GM19324 (cell line): ENCODE measurements around the gene TMEM134.
A peak's percentile ranks its signal among the peaks of the same experiment; 100 is the strongest.

Source experiments
- ATAC-seq: cut with Tn5 transposase; IDR thresholded peaks from one replicate; pipeline ENCODE4 v1.9.1; 2021; ENCODE audit warnings: mild to moderate bottlenecking, moderate library complexity; ENCODE audit not compliant: unreplicated experiment, low FRiP score

The TMEM134 gene

GRCh38 chr11:67440229-67441097 is 28.6 kb downstream of the TMEM134 start:
- ATAC-seq, result no peak

DNA sequence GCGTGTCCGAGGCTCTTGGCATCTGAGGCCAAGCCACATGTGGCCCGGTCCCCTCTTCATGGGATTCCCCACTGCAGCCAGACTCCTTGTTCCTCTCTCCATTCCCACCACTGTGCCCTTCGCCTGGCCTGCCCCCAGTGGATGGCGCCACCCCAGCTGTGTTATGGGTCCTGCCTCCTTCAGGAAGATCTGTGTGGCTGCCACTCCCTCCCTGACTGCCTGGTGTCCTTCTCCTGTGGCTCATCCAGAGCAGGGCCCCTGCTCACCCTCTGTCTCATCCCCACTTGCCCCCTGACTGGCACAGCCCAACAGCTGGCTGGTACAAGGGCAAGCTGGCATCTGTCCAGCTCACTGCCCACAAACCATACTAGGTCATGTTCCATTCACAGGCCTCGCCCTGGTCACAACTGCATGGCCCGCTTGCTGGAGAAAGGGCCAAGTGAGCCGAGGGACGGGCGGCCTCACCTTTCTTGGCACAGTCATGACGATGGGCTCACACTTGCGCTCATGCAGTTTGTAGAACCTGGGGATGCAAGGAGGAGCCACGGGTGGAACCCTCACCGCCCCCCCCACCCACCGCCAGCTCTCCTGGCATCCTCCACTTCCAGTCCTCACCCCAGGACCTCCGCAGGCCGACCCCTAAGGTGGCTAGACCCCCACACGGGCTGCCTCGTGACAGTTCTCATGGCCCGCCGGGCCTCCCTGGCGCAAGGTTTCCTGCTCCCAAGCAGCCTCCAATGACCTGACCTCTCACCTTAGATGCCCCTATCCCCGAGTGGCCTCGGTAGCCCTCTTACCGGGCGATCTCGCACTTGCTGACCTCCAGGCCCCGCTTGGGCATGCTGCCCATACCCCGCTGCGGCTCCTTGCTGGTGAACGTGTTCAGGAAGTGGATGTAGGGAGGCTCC is 29.5 kb downstream of the TMEM134 start:
- ATAC-seq, result no peak

GRCh38 chr11:67438158-67438902 is 30.7 kb downstream of the TMEM134 start:
- no peak for ATAC-seq

- ATAC-seq, result no peak
Measured at GRCh38 chr11:67437809-67438157, 31.3 kb downstream of the TMEM134 start.

DNA sequence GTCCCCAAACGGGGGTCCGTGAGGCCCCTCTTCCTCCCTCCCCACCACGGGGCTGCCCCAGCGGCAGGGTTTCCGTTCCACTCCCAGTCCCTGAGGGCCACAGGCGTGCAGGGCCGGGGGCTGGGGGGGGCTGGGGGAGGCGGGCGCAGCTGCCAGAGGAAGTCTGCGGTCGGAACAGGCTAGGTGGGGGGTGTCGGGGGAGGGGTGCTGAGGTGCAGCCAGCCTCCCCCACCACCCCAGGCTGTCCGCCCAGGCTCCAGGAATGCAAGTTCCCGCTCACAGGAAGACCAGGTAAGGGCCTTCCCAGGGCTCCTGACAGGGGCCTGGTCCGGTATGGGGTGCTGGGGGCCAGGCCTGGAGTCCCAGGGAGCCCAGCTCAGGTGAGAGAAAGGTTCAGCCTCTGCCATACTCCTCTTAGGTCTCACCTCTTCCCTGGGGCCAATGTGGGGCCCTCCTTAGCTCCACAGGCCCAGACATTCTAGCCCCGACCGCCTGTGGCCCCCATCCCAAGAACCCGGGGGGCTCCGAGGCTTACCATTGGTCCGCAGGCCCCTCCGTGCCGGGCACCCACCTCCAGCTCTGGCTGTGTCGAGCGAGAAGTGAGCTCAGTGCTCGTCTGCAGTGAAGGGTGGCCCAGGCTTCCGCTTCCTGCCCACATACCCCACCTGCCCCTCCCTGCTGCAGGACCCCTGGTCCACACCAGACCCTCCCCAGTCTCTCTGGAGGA is 31.8 kb downstream of the TMEM134 start, which contains the start of gene PTPRCAP:
Gene PTPRCAP, minus strand, starts transcription at position 601 of the 727 bp plus-strand sequence. Its CDS starts 63 bp downstream, at position 538.
- ATAC-seq, result peak; percentile 32

DNA sequence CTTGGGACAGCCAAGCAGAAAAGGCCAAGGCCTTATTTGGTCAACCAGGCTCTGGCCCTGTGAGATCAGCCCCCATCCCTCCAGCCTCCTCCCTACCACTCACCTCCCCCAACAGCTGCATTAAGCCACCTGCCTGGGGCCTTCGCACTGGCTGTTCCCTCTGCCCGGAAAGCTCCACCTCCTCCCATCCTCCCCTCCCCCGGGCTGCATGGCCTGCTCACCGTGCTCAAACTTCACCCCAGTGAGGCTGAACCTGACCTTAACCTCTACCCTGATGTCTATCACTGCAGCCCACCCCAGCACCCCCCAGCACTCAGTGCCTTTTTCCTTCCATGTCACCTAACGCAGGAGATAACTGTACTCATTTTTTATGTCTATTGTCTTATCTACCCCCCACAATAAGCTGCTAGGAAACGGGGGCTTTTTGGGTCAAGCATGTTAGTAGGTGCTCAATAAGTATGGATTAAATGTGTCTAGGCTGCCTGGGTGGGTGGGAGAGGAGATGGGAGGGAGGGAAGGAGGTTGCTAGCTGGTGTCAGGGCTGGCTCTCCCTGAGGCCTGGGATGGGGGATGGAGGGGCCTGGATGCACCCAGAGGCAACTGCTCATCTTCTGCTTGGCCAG is 32.5 kb downstream of the TMEM134 start:
- ATAC-seq, result no peak

GRCh38 chr11:67435727-67436458 is 33.2 kb downstream of the TMEM134 start:
- no peak for ATAC-seq

DNA sequence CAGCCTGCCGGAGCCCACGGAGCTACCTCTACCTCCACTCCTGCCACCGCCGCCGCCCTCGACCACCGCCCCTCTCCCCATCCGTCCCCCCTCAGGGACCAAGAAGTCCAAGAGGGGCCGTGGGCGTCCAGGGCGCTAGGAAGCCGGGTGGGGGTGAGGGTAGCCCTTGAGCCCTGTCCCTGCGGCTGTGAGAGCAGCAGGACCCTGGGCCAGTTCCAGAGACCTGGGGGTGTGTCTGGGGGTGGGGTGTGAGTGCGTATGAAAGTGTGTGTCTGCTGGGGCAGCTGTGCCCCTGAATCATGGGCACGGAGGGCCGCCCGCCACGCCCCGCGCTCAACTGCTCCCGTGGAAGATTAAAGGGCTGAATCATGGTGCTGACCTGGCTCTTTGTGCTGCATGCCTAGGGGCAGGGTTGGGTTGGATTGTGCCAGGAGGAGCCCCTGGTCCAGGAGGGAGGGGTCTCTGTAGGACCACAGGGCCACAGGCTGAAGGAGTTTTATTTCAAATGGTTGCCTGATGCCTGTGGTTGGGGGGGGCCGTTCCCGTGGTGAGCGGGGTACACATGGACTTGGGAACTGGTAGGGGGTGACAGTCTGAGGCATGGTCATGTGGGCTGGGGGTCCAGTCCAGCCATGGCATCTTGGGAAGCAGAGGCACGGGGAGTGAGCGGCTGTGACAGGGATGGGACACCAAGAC is 33.9 kb downstream of the TMEM134 start:
- no peak for ATAC-seq

- no peak for ATAC-seq
Measured at GRCh38 chr11:67434395-67434881, 34.6 kb downstream of the TMEM134 start.

GRCh38 chr11:67433536-67434394 is 35.3 kb downstream of the TMEM134 start:
- no peak for ATAC-seq

DNA sequence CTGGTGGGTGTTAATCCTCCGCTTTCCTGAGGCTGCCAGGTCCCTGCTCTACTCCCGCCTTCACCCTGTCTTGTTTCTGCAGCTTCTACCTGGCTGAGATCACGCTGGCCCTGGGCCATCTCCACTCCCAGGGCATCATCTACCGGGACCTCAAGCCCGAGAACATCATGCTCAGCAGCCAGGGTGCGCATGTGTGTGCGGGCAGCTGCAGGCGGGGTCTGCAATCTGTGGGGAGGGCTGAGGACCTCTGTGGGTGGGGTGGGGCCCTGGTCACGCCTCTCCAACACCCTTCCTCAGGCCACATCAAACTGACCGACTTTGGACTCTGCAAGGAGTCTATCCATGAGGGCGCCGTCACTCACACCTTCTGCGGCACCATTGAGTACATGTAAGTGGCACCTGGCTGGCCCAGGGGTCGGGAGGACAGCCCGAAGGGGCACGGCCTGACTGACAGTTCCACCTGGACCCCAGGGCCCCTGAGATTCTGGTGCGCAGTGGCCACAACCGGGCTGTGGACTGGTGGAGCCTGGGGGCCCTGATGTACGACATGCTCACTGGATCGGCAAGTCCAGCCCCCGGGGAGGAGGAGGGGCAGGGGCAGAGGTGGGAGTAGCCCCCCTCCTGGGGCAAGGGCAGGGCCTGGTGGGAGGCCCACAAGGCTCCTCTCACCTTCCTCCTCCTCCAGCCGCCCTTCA is 36.2 kb downstream of the TMEM134 start:
- ATAC-seq, result no peak

DNA sequence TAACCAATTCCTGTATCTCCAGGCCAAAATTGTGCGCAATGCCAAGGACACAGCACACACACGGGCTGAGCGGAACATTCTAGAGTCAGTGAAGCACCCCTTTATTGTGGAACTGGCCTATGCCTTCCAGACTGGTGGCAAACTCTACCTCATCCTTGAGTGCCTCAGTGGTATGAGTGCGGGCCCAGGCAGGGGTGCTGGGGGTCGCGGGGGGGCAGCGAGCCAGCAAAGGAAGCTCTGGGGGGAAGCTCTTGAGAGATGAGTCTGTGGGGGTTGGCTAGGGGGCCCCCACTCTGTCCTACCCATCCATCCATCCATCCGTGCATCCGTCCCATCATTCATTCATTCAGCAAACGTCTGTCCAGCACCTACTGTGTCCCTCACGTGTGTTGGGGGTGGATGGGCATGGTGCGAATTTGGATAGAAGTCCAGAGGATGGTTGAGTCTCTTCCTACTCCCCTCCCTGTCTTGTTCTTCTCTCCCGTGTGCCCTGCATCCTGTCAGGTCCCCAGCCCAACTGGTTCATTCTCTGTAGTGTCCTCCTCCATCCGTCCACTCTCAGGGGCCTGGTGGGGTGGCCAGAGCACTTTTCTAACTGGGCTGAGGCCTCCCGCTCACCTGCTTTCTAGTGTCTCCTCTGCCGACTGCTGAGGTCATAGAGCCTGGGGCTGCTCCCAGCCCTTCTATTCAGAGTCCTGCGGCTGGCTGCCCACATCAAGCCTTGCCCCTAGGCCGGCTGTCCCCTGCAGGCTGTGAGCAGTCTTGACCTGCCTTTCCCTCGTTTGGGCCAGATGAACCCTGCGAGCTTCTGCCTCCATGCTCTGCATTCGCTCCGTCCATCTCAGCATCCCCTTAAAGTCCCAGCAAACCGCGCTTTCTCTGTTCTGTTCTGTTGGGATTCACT is 37.5 kb downstream of the TMEM134 start:
- ATAC-seq, result no peak

GRCh38 chr11:67429722-67430121 is 39.3 kb downstream of the TMEM134 start:
- no peak for ATAC-seq

- ATAC-seq, result no peak
Measured at GRCh38 chr11:67429038-67429668, 39.9 kb downstream of the TMEM134 start.
